Parathyroid adenoma (tissue), 2 donors: ENCODE results near the gene CCDC171.

Source experiments
- H2AFZ ChIP-seq: fragments of 300-600 bp; sonication (generic); one replicate; pipeline ENCODE4 v1.7.0; 2017; ENCODE audit warnings: antibody characterized with exemption, mild to moderate bottlenecking
- H3K27ac ChIP-seq: fragments of 300-600 bp; sonication (generic); one replicate; pipeline ENCODE4 v1.7.0; 2017
- H3K27me3 ChIP-seq: fragments of 300-600 bp; sonication (generic); one replicate; pipeline ENCODE4 v1.7.0; 2017; ENCODE audit warnings: low read length; ENCODE audit not compliant: control insufficient read depth, insufficient read depth
- H3K36me3 ChIP-seq: fragments of 300-600 bp; sonication (generic); one replicate; pipeline ENCODE4 v1.7.0; 2017; ENCODE audit warnings: low read length; ENCODE audit not compliant: control insufficient read depth, insufficient read depth
- H3K4me1 ChIP-seq: fragments of 300-600 bp; sonication (generic); one replicate; pipeline ENCODE4 v1.7.0; 2017; ENCODE audit warnings: control low read depth
- H3K4me2 ChIP-seq: fragments of 300-600 bp; sonication (generic); one replicate; pipeline ENCODE4 v1.7.0; 2017; ENCODE audit warnings: low read length
- H3K4me3 ChIP-seq: fragments of 300-600 bp; sonication (generic); one replicate; pipeline ENCODE4 v1.7.0; 2017; ENCODE audit warnings: low read depth, low read length
- H3K79me2 ChIP-seq: fragments of 300-600 bp; sonication (generic); one replicate; pipeline ENCODE4 v1.7.0; 2017; ENCODE audit warnings: control low read depth
- H3K9ac ChIP-seq: fragments of 300-600 bp; sonication (generic); one replicate; pipeline ENCODE4 v1.7.0; 2017; ENCODE audit warnings: mild to moderate bottlenecking
- H3K9me3 ChIP-seq: fragments of 300-600 bp; sonication (generic); one replicate; pipeline ENCODE4 v1.7.0; 2017; ENCODE audit warnings: low read length; ENCODE audit not compliant: control insufficient read depth
- CTCF ChIP-seq: fragments of 300-600 bp; sonication (generic); IDR thresholded peaks from one replicate; pipeline ENCODE4 v1.7.0; 2017; ENCODE audit warnings: antibody characterized with exemption, mild to moderate bottlenecking
- donor health status: primary hyperparathyroidism.

Gene CCDC171

GRCh38 chr9:15967068-15967467 is 414.2 kb downstream of the CCDC171 start:
- no peak overlapping the region for H3K9ac ChIP-seq
- no peaks in the 10 kb centered on the region for H3K36me3 ChIP-seq
- no peaks in the 10 kb centered on the region for H3K9me3 ChIP-seq
- H3K27me3 ChIP-seq = no peaks in the 10 kb centered on the region
- H3K4me1 ChIP-seq = no peaks in the 10 kb centered on the region
- H3K79me2 ChIP-seq = no peaks in the 10 kb centered on the region
- no peak overlapping the region for H3K27ac ChIP-seq
- no peak overlapping the region for H3K4me3 ChIP-seq
- TF ChIP-seq CTCF = no peak
- H3K4me2 ChIP-seq = no peak overlapping the region
- no peak overlapping the region for H2AFZ ChIP-seq

- no peaks in the 10 kb centered on the region for H3K27me3 ChIP-seq
- H3K9ac ChIP-seq = no peak overlapping the region
- no peak overlapping the region for H3K4me2 ChIP-seq
- no peaks in the 10 kb centered on the region for H3K4me1 ChIP-seq
- no peak overlapping the region for H3K27ac ChIP-seq
- H3K79me2 ChIP-seq = no peaks in the 10 kb centered on the region
- no peaks in the 10 kb centered on the region for H3K36me3 ChIP-seq
- H3K9me3 ChIP-seq = no peaks in the 10 kb centered on the region
- no peak overlapping the region for H3K4me3 ChIP-seq
- no peak overlapping the region for H2AFZ ChIP-seq
- no peak for TF ChIP-seq CTCF
Measured at GRCh38 chr9:15972760-15973159, 419.9 kb downstream of the CCDC171 start.

GRCh38 chr9:15975101-15975778 is 422.4 kb downstream of the CCDC171 start:
- Histone ChIP-seq H3K27me3 (no peaks in the 10 kb centered on the region), H3K27ac (no peak overlapping the region), H3K4me2 (no peak overlapping the region), H3K9me3 (no peaks in the 10 kb centered on the region), H3K36me3 (no peaks in the 10 kb centered on the region), H3K9ac (no peak overlapping the region), H3K79me2 (no peaks in the 10 kb centered on the region), H3K4me1 (no peaks in the 10 kb centered on the region), H2AFZ (no peak overlapping the region), H3K4me3 (no peak overlapping the region)
- TF ChIP-seq CTCF = no peak

GRCh38 chr9:15977438-15977837 is 424.6 kb downstream of the CCDC171 start:
- H3K27ac ChIP-seq = no peak overlapping the region
- H3K4me1 ChIP-seq = no peaks in the 10 kb centered on the region
- no peak overlapping the region for H2AFZ ChIP-seq
- H3K9ac ChIP-seq = no peak overlapping the region
- no peaks in the 10 kb centered on the region for H3K79me2 ChIP-seq
- no peak overlapping the region for H3K4me3 ChIP-seq
- no peak overlapping the region for H3K4me2 ChIP-seq
- TF ChIP-seq CTCF = no peak
- no peaks in the 10 kb centered on the region for H3K36me3 ChIP-seq
- no peaks in the 10 kb centered on the region for H3K9me3 ChIP-seq
- H3K27me3 ChIP-seq = no peaks in the 10 kb centered on the region

- Histone ChIP-seq H3K9ac (no peak overlapping the region), H3K27ac (no peak overlapping the region), H3K4me3 (no peak overlapping the region), H2AFZ (no peak overlapping the region), H3K4me2 (no peak overlapping the region), H3K9me3 (no peaks in the 10 kb centered on the region), H3K79me2 (no peaks in the 10 kb centered on the region), H3K27me3 (no peaks in the 10 kb centered on the region), H3K4me1 (no peaks in the 10 kb centered on the region), H3K36me3 (no peaks in the 10 kb centered on the region)
- TF ChIP-seq CTCF = no peak
Measured at GRCh38 chr9:15982182-15982581, 429.3 kb downstream of the CCDC171 start.
